Measurements from ENCODE around the gene MYO18A. TPM values are rescaled to one million over a fixed set of nuclear protein-coding genes. Genes with fewer than 3 reads are reported as not detected.

MYO18A gene
- total RNA-seq, 1 donor from 2014 or later: 59.5 TPM

DNA sequence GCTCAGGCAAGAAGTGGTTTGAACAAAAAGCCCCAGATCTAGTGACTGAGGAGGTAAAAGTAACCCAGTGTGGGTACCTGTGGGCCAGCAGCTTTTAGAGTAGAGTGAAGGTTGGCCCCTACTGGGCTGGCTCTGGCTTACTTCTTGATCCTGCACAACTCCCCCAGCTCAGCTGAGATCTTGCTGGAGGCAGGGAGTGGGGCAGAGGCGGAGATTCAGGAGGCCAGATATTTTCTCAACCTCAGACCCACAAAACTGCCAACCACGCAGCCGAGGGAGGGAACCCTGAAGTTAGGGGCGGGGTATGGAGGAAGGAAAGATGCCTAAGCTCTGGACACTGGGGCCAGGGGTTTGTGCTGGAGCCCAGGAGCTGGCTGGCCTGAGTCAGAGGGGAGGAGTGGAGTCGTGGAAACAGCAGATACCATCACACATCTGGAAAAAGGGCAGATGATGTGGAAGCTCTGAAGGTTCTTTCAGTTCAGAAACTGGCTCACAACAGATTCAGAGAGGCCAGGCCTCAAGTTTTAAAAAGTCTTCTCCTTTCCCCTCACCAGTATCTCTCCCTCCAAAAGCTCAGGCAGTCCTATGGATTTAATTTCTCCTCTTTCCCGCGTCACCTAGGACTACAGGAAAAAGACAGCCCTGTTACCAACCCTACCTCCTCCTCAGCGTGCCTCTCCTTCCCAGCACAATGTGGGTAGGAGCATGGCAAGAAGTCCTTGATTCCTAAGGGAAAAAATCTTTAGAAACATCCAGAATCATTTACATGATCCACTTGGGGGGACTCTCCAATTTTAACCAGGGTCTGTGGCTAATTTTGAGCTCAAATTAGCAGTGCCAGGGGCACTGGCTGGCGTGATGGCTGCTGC, 48.1 kb downstream of the MYO18A start:
- Histone ChIP-seq H3K4me3 (no peak overlapping the region), H3K27me3 (ENCODE audit: low read depth) (no peaks in the 10 kb centered on the region), H3K27ac (no peak overlapping the region), H3K4me1 (peaks cover 15% of the 10 kb centered on the region), H3K9me3 (no peaks in the 10 kb centered on the region), H3K36me3 (peaks cover 30% of the 10 kb centered on the region)
- TF ChIP-seq CTCF (IDR thresholded peaks at IDR 0.05): no peak
- intact Hi-C loops (cut with DNase I): no loop called here
- DNase-seq (no peak), ATAC-seq (no peak)

GRCh38 chr17:29129731-29130130, 50.5 kb downstream of the MYO18A start:
- Histone ChIP-seq H3K4me1 (peaks cover 38% of the 10 kb centered on the region), H3K4me3 (no peak overlapping the region), H3K27ac (no peak overlapping the region), H3K36me3 (peaks cover 17% of the 10 kb centered on the region), H3K9me3 (no peaks in the 10 kb centered on the region), H3K27me3 (ENCODE audit: low read depth) (no peaks in the 10 kb centered on the region)
- peak; percentile 29 to 75 for ATAC-seq
- TF ChIP-seq CTCF (IDR thresholded peaks at IDR 0.05): no peak
- DNase-seq: peak; percentile 56
- intact Hi-C loops (cut with DNase I): no loop called here

DNA sequence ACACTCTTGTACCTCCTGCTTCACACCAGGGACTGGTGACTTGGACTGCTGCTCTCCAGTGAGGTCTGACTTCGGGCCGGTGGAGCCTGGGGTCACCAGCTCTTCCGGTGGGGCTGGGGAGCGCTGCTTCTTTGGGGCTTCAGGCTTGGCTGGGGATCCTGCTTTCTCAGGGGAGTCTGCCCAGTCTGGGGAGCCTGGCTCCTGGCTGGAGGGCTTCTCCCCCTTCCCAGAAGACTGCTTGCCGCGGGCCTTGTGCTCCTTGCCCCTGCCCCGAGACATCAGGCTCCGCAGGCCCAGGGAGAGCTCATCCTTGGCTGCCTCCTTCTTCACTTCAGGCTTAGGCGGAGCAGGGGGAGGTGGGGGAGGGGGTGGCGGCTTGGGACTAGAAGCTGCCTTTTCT, 52.4 kb downstream of the MYO18A start:
- Histone ChIP-seq H3K4me1 (peaks cover 40% of the 10 kb centered on the region), H3K4me3 (no peak overlapping the region), H3K36me3 (peaks cover 17% of the 10 kb centered on the region), H3K27ac (no peak overlapping the region), H3K9me3 (no peaks in the 10 kb centered on the region), H3K27me3 (ENCODE audit: low read depth) (no peaks in the 10 kb centered on the region)
- ATAC-seq (no peak), DNase-seq (no peak)
- no peak for TF ChIP-seq CTCF (IDR thresholded peaks at IDR 0.05)
- intact Hi-C loops (cut with DNase I): no loop called here

GRCh38 chr17:29126268-29126930, 53.8 kb downstream of the MYO18A start:
- Histone ChIP-seq H3K4me1 (peaks cover 36% of the 10 kb centered on the region), H3K9me3 (no peaks in the 10 kb centered on the region), H3K27me3 (ENCODE audit: low read depth) (no peaks in the 10 kb centered on the region), H3K36me3 (peaks cover 26% of the 10 kb centered on the region), H3K4me3 (no peak overlapping the region), H3K27ac (no peak overlapping the region)
- no peak for TF ChIP-seq CTCF (IDR thresholded peaks at IDR 0.05)
- ATAC-seq: no peak
- DNase-seq: no peak
- intact Hi-C loops (cut with DNase I): no loop called here

- Histone ChIP-seq H3K36me3 (peaks cover 34% of the 10 kb centered on the region), H3K27ac (peak overlapping the region; percentile 41)
Measured at GRCh38 chr17:29125651-29126050, 54.5 kb downstream of the MYO18A start.

More at GRCh38 chr17:29125651-29126050, 54.5 kb downstream of the MYO18A start:
- TF ChIP-seq CTCF (IDR thresholded peaks at IDR 0.05): no peak
- intact Hi-C loops (cut with DNase I): no loop called here
- ATAC-seq (no peak), DNase-seq (no peak)
- Histone ChIP-seq H3K27me3 (ENCODE audit: low read depth) (no peaks in the 10 kb centered on the region), H3K4me3 (no peak overlapping the region), H3K9me3 (no peaks in the 10 kb centered on the region), H3K4me1 (peaks cover 36% of the 10 kb centered on the region)
